ENCODE measurements around the gene CBFB.

DNA sequence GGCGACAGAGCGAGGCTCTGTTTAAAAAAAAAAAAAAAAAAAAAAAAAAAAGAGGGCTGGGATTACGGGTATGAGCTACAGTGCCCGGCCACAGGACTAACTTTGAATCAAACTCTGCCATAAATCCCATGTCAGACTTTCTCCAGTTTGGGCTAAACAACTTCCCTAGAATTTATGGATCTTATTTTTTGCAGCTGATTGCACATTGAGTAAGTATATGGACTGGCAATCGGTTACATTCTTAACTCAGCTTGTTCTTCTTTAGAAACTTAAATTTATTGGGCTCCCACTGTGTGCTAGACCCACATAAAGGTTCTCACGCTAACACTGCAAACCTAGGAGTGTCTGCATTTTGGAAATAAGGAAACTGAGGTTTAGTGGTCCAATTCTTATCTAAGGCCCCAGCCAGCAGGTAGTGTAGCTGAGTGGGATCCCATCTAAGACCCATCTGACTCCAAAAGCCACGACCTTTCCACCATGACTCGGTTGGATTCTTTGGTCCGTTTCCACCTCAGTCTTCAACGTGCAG lies 718 bp upstream of the CBFB start:
- TF ChIP-seq CTCF (IDR thresholded peaks at IDR 0.05; ENCODE audit: poor library complexity, severe bottlenecking), result no peak
- no peak for TF ChIP-seq MXI1 (conservative IDR thresholded peaks at IDR 0.05; ENCODE audit: poor library complexity, severe bottlenecking)
